Esophagus squamous epithelium (tissue), 5 donors: ENCODE data around the gene PTPA. TPM values are rescaled to one million over a fixed set of nuclear protein-coding genes. Genes with fewer than 3 reads are reported as not detected.
A peak's percentile ranks its signal among the peaks of the same experiment; 100 is the strongest.
"Not testable (repeated sequence)": the region's sequence is repeated elsewhere in the genome, so short reads cannot be mapped to it uniquely, and the experiment has no call there.

Experiments
- DNase-seq: peaks from one replicate; lab custom pipeline; 2025; lab: John Stamatoyannopoulos, UW
- H3K27ac ChIP-seq, 4 donors: fragments of 200-600 bp; sonication (generic); one replicate each; pipeline ENCODE4 v1.5.1; 2016 to 2019; ENCODE audit warnings: mild to moderate bottlenecking in 1 of 4
- H3K27me3 ChIP-seq, 4 donors: fragments of 200-600 bp; sonication (generic); 1 replicate in 3 of 4; 2 replicates in 1 of 4; pipeline versions ENCODE4 v1.5.1 to v1.6.0; 2017 to 2021; ENCODE audit warnings: antibody characterized with exemption in 1 of 4
- H3K36me3 ChIP-seq, 3 donors: fragments of 200-600 bp; sonication (generic); one replicate each; pipeline ENCODE4 v1.5.1; 2016 to 2019
- H3K4me1 ChIP-seq, 3 donors: fragments of 200-600 bp; sonication (generic); one replicate each; pipeline ENCODE4 v1.5.1; 2017 to 2019
- H3K4me3 ChIP-seq, 4 donors: fragments of 200-600 bp; sonication (generic); 1 replicate in 3 of 4; 2 replicates in 1 of 4; pipeline ENCODE4 v1.5.1; 2016 to 2019; ENCODE audit warnings: mild to moderate bottlenecking in 2 of 4, moderate library complexity in 1 of 4
- H3K9me3 ChIP-seq, 3 donors: fragments of 200-600 bp; sonication (generic); one replicate each; pipeline ENCODE4 v1.5.1; 2016 to 2019
- CTCF ChIP-seq, 6 experiments: fragments of 450-650 bp in 4 of 6; fragments of 200-600 bp in 2 of 6; sonication (generic) in 2 of 6; IDR thresholded peaks; one replicate each; pipeline ENCODE4 v1.5.1; 2016 to 2019; ENCODE audit warnings: antibody characterized with exemption in 6 of 6, mild to moderate bottlenecking in 4 of 6, moderate library complexity in 4 of 6
- POLR2A ChIP-seq, 4 donors: fragments of 450-650 bp; IDR thresholded peaks; one replicate each; pipeline ENCODE4 v1.6.1; 2017; ENCODE audit warnings: antibody characterized with exemption in 4 of 4, mild to moderate bottlenecking in 4 of 4, moderate library complexity in 3 of 4
- WGBS, 2 donors: methylation state at CpG; one replicate each; pipeline ENCODE4 v1.1.5; 2018; 5-methylcytosine and 5-hydroxymethylcytosine counted together
- intact Hi-C: fragments of 100-400 bp; cut with DNase I; formaldehyde crosslinking; loops from one replicate; pipeline ENCODE4 v1.15.0; 2022
- total RNA-seq, 4 donors: library from RNA; depleted of rRNA; stranded (reverse); fragments of >200 nt; gene quantifications; one replicate each; pipeline ENCODE4 v1.1.0, GENCODE V29; 2016
- donor health status: DM: yes; HTN: yes; CAD: no.

PTPA gene
- total RNA-seq, 4 donors from 2014 or later = 59.1 to 110 (median 80.6) TPM

GRCh38 chr9:129109537-129109903 lies 1.7 kb upstream of the PTPA start:
- 49 to 50% methylated on average over 1 to 7 of the region's 7 CpGs for WGBS, 2 donors
- peak overlapping the region; percentile 94 to 97 (median 96) for H3K27ac ChIP-seq

GRCh38 chr9:129109952-129110739 lies 1.1 kb upstream of the PTPA start:
- Histone ChIP-seq H3K9me3 (no peaks in the 10 kb centered on the region), H3K27me3 (no peaks in the 10 kb centered on the region), H3K4me1 (peaks cover 32 to 67% (median 43%) of the 10 kb centered on the region in 3 donors), H3K4me3 (peak overlapping the region; percentile 79 to 94 (median 84)), H3K36me3 (peaks cover 0 to 27% (median 0%) of the 10 kb centered on the region in 3 donors), H3K27ac (peak overlapping the region; percentile 94 to 97 (median 96))
- intact Hi-C loops = no loop called here
- TF ChIP-seq CTCF (IDR thresholded peaks at IDR 0.05) = no peak
- TF ChIP-seq POLR2A (IDR thresholded peaks at IDR 0.05) = no peak
- WGBS, 2 donors = 40 to 51% methylated on average over 8 of the region's 64 CpGs
- no peak for DNase-seq

More at GRCh38 chr9:129109537-129109903, 1.7 kb upstream of the PTPA start:
- H3K9me3 ChIP-seq = no peaks in the 10 kb centered on the region
- intact Hi-C loops = no loop called here
- H3K27me3 ChIP-seq = no peaks in the 10 kb centered on the region
- peaks cover 32 to 61% (median 39%) of the 10 kb centered on the region in 3 donors for H3K4me1 ChIP-seq
- DNase-seq = no peak
- TF ChIP-seq POLR2A (IDR thresholded peaks at IDR 0.05) (no peak), CTCF (IDR thresholded peaks at IDR 0.05) (peak in 1 of 6 experiments; percentile 28)
- peak overlapping the region; percentile 79 to 94 (median 84) for H3K4me3 ChIP-seq
- H3K36me3 ChIP-seq = peaks cover 0 to 27% (median 0%) of the 10 kb centered on the region in 3 donors

- Histone ChIP-seq H3K27ac (peak overlapping the region; percentile 94 to 97 (median 96)), H3K27me3 (no peaks in the 10 kb centered on the region), H3K4me3 (peak overlapping the region; percentile 79 to 94 (median 84)), H3K4me1 (peaks cover 32 to 76% (median 50%) of the 10 kb centered on the region in 3 donors), H3K9me3 (no peaks in the 10 kb centered on the region), H3K36me3 (peaks cover 0 to 12% (median 0%) of the 10 kb centered on the region in 3 donors)
- DNase-seq = no peak
- TF ChIP-seq CTCF (IDR thresholded peaks at IDR 0.05) = no peak
- TF ChIP-seq POLR2A (IDR thresholded peaks at IDR 0.05) = no peak
- intact Hi-C loops = no loop called here
- WGBS, 2 donors = 1% methylated on average over 16 to 26 of the region's 37 CpGs
Observed at GRCh38 chr9:129111528-129112151, 425 bp downstream of the PTPA start.

GRCh38 chr9:129112526-129112925 lies 1.3 kb downstream of the PTPA start:
- H3K36me3 ChIP-seq, H3K9me3 ChIP-seq, intact Hi-C loops, H3K27me3 ChIP-seq, DNase-seq: not testable (repeated sequence)
- peak overlapping the region; percentile 79 to 94 (median 84) for H3K4me3 ChIP-seq
- WGBS, 2 donors = 82 to 89% methylated on average over 2 to 14 of the region's 17 CpGs
- peak overlapping the region in 3 of 4 donors; percentile 94 to 97 (median 95) for H3K27ac ChIP-seq
- H3K4me1 ChIP-seq = peaks cover 32 to 74% (median 50%) of the 10 kb centered on the region in 3 donors

- Histone ChIP-seq H3K4me3 (no peak overlapping the region), H3K9me3 (no peaks in the 10 kb centered on the region), H3K36me3 (no peaks in the 10 kb centered on the region), H3K27me3 (no peaks in the 10 kb centered on the region), H3K27ac (peak overlapping the region in 1 of 4 donors; percentile 57), H3K4me1 (peaks cover 24 to 62% (median 41%) of the 10 kb centered on the region in 3 donors)
- 85 to 89% methylated on average over 14 to 17 of the region's 17 CpGs for WGBS, 2 donors
- intact Hi-C loops = no loop called here
- DNase-seq = no peak
- TF ChIP-seq CTCF (IDR thresholded peaks at IDR 0.05) (no peak), POLR2A (IDR thresholded peaks at IDR 0.05) (no peak)
Observed at GRCh38 chr9:129113645-129114304, 2.6 kb downstream of the PTPA start.
